Keratinocyte (primary cell): Measurements from ENCODE around the gene GAA. TPM values are rescaled to one million over a fixed set of nuclear protein-coding genes. Genes with fewer than 3 reads are reported as not detected.

Source experiments
- DNase-seq: peaks from one replicate; pipeline ENCODE4 v3.0.0-alpha.2; 2011; ENCODE audit warnings: low read depth, missing footprints, low spot score
- FAIRE-seq: peaks from 2 replicates; lab custom pipeline; 2011; peaks lifted over from hg19 to GRCh38; lab: Jason Lieb, UNC
- H2AFZ ChIP-seq: 2 replicates; pipeline ENCODE4 v1.6.0; 2012; ENCODE audit warnings: low read length, control low read depth, inconsistent platforms; ENCODE audit not compliant: control insufficient read depth
- H3K27ac ChIP-seq: 2 replicates; pipeline ENCODE4 v1.5.1; 2011; ENCODE audit warnings: low read length; ENCODE audit not compliant: control insufficient read depth, insufficient read depth
- H3K27me3 ChIP-seq: 3 replicates; pipeline ENCODE4 v1.6.0; 2011; ENCODE audit warnings: low read length; ENCODE audit not compliant: control insufficient read depth, insufficient read depth; ENCODE audit errors: extremely low read depth
- H3K36me3 ChIP-seq, 2 experiments: 2 replicates in 1 of 2; 3 replicates in 1 of 2; pipeline ENCODE4 v1.5.1; 2011; ENCODE audit warnings: low read length in 2 of 2, mild to moderate bottlenecking in 1 of 2; ENCODE audit not compliant: control insufficient read depth in 2 of 2, insufficient read depth in 2 of 2; ENCODE audit errors: extremely low read depth in 1 of 2
- H3K4me1 ChIP-seq: 3 replicates; pipeline ENCODE4 v1.5.1; 2011; ENCODE audit warnings: low read length; ENCODE audit not compliant: control insufficient read depth, insufficient read depth; ENCODE audit errors: extremely low read depth
- H3K4me2 ChIP-seq: 3 replicates; pipeline ENCODE4 v1.6.0; 2011; ENCODE audit warnings: low read depth, low read length; ENCODE audit not compliant: control insufficient read depth, insufficient read depth; ENCODE audit errors: extremely low read depth
- H3K4me3 ChIP-seq, 3 experiments: fragments of 200-600 bp in 1 of 3; sonication (generic) in 1 of 3; 2 replicates in 2 of 3; 3 replicates in 1 of 3; pipeline ENCODE4 v1.5.1; 2011 to 2016; ENCODE audit warnings: low read length in 3 of 3, mild to moderate bottlenecking in 3 of 3, control low read depth in 2 of 3, inconsistent platforms in 1 of 3, low read depth in 1 of 3, mixed read lengths in 1 of 3, mixed run types in 1 of 3, moderate library complexity in 1 of 3; ENCODE audit not compliant: control insufficient read depth in 2 of 3, insufficient read depth in 2 of 3; ENCODE audit errors: extremely low read depth in 1 of 3
- H3K79me2 ChIP-seq: 2 replicates; pipeline ENCODE4 v1.6.0; 2012; ENCODE audit warnings: low read length; ENCODE audit not compliant: control insufficient read depth, insufficient read depth
- H3K9ac ChIP-seq: 3 replicates; pipeline ENCODE4 v1.6.0; 2011; ENCODE audit warnings: low read length; ENCODE audit not compliant: control insufficient read depth, insufficient read depth; ENCODE audit errors: extremely low read depth
- H3K9me1 ChIP-seq: 3 replicates; pipeline ENCODE4 v1.6.0; 2011; ENCODE audit warnings: low read length; ENCODE audit not compliant: control insufficient read depth, insufficient read depth; ENCODE audit errors: extremely low read depth
- H3K9me3 ChIP-seq: 2 replicates; pipeline ENCODE4 v1.5.1; 2012; ENCODE audit warnings: low read depth, low read length; ENCODE audit not compliant: control insufficient read depth
- H4K20me1 ChIP-seq: 3 replicates; pipeline ENCODE4 v1.6.0; 2011; ENCODE audit warnings: low read length; ENCODE audit not compliant: control insufficient read depth, insufficient read depth; ENCODE audit errors: extremely low read depth
- EZH2 ChIP-seq: IDR thresholded peaks from one replicate; pipeline ENCODE4 v1.6.1; 2012; ENCODE audit warnings: inconsistent platforms, mild to moderate bottlenecking, low read length, moderate library complexity
- dilution Hi-C: fragments of 300-500 bp; cut with MboI; formaldehyde crosslinking; loops from one replicate; pipeline ENCODE4 v1.7.0; 2020; ENCODE audit warnings: low sequenced_read_pairs; ENCODE audit not compliant: extremely low pct_ligation_motif_present
- polyA plus RNA-seq, 5 experiments: library from polyadenylated mRNA; depleted of rRNA in 3 of 5; stranded (reverse) in 3 of 5; stranded (forward) in 1 of 5; unstranded in 1 of 5; fragments of >200 nt; gene quantifications; 1 replicate in 1 of 5; 2 replicates in 3 of 5; 3 replicates in 1 of 5; pipeline versions ENCODE4 v1.2.1 to v1.2.3, GENCODE V29; 2011 to 2012; ENCODE audit warnings: missing spikeins in 2 of 5, low read depth in 1 of 5, low replicate concordance in 1 of 5
- TF ChIP-seq, protein P1 (sequence below), 3 experiments: IDR thresholded peaks in 1 of 3; conservative IDR thresholded peaks in 1 of 3; optimal IDR thresholded peaks in 1 of 3; 2 replicates in 2 of 3; 3 replicates in 1 of 3; pipeline versions ENCODE3 to v1.5.1; 2011; ENCODE audit warnings: low read length in 3 of 3, mild to moderate bottlenecking in 3 of 3, moderate library complexity in 2 of 3, control low read depth in 1 of 3, inconsistent platforms in 1 of 3; ENCODE audit not compliant: insufficient read depth in 2 of 3; ENCODE audit errors: extremely low read depth in 1 of 3

GAA gene
- polyA plus RNA-seq, 1 donor (not counting 4 experiments of a cell fraction or from before 2014, with no cell fraction given) = 3.2 TPM

DNA sequence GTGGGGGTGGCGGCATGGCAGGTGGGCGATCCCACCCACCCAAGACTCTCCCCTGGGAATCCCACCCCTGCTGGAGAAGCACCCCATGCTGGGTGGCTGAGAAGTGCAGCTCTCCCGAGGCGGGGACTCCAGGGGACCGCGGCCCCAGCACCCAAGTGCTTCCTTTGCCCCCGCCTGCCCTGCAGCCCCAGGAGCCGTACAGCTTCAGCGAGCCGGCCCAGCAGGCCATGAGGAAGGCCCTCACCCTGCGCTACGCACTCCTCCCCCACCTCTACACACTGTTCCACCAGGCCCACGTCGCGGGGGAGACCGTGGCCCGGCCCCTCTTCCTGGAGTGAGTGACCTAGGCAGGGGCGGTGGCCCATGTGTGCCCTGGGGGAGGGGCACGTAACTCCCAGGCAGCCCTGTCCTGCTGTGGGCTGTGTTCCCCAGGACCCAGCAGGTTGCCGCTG lies 11.7 kb downstream of the GAA start:
- dilution Hi-C loops = no loop called here

DNA sequence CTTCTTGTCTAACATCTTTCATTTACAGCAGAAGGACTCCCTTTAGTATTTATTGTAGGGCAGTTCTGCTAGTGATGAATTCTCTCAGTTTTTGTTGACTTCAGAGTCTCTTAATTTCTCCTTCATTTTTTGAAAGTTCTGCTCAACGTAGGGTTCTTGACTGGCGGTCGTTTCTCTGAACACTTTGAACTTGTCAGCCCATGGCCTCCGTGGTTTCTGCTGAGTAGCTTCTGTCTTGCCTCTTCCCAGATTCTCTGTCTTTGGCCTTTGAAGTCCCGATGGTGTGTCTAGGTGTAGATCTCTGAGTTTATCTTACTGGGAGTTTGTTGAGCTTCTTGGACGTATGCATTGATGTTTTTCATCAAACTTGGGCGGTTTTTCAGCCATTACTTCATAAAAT lies 13.4 kb downstream of the GAA start:
- no peak overlapping the region for H3K27ac ChIP-seq
- no peaks in the 10 kb centered on the region for H3K9me3 ChIP-seq
- H3K27me3 ChIP-seq = no peaks in the 10 kb centered on the region
- TF ChIP-seq, protein P1, sequence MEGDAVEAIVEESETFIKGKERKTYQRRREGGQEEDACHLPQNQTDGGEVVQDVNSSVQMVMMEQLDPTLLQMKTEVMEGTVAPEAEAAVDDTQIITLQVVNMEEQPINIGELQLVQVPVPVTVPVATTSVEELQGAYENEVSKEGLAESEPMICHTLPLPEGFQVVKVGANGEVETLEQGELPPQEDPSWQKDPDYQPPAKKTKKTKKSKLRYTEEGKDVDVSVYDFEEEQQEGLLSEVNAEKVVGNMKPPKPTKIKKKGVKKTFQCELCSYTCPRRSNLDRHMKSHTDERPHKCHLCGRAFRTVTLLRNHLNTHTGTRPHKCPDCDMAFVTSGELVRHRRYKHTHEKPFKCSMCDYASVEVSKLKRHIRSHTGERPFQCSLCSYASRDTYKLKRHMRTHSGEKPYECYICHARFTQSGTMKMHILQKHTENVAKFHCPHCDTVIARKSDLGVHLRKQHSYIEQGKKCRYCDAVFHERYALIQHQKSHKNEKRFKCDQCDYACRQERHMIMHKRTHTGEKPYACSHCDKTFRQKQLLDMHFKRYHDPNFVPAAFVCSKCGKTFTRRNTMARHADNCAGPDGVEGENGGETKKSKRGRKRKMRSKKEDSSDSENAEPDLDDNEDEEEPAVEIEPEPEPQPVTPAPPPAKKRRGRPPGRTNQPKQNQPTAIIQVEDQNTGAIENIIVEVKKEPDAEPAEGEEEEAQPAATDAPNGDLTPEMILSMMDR (optimal IDR thresholded peaks at IDR 0.05 in 1 of 3, IDR thresholded peaks at IDR 0.05 in 1 of 3, conservative IDR thresholded peaks at IDR 0.05 in 1 of 3; ENCODE audit: extremely low read depth in 1 of 3, insufficient read depth in 2 of 3, low read length in 3 of 3) = no peak
- TF ChIP-seq EZH2 = no peak
- no peak for FAIRE-seq
- H3K9ac ChIP-seq = no peak overlapping the region
- peaks cover 3% of the 10 kb centered on the region for H3K4me1 ChIP-seq
- dilution Hi-C loops = no loop called here
- no peak overlapping the region for H3K4me3 ChIP-seq
- no peak for DNase-seq
- no peaks in the 10 kb centered on the region for H3K9me1 ChIP-seq
- no peak overlapping the region for H3K4me2 ChIP-seq
- H3K79me2 ChIP-seq = no peaks in the 10 kb centered on the region
- no peaks in the 10 kb centered on the region for H3K36me3 ChIP-seq
- H2AFZ ChIP-seq = no peak overlapping the region
- no peaks in the 10 kb centered on the region for H4K20me1 ChIP-seq

More for the DNA sequence above, 11.7 kb downstream of the GAA start:
- Histone ChIP-seq H4K20me1 (no peaks in the 10 kb centered on the region), H3K27ac (no peak overlapping the region), H3K9me3 (no peaks in the 10 kb centered on the region), H2AFZ (no peak overlapping the region), H3K36me3 (no peaks in the 10 kb centered on the region), H3K4me2 (no peak overlapping the region), H3K27me3 (no peaks in the 10 kb centered on the region), H3K9ac (no peak overlapping the region), H3K4me1 (peaks cover 12% of the 10 kb centered on the region), H3K9me1 (no peaks in the 10 kb centered on the region), H3K79me2 (no peaks in the 10 kb centered on the region), H3K4me3 (no peak overlapping the region)
- DNase-seq = no peak
- TF ChIP-seq, protein P1 (optimal IDR thresholded peaks at IDR 0.05 in 1 of 3, IDR thresholded peaks at IDR 0.05 in 1 of 3, conservative IDR thresholded peaks at IDR 0.05 in 1 of 3; ENCODE audit: extremely low read depth in 1 of 3, insufficient read depth in 2 of 3, low read length in 3 of 3) = no peak
- no peak for TF ChIP-seq EZH2
- FAIRE-seq = no peak
